Measurements from ENCODE around the gene WAPL. TPM values are rescaled to one million over a fixed set of nuclear protein-coding genes. Genes with fewer than 3 reads are reported as not detected.

WAPL gene
- polyA plus RNA-seq, 1 of the 3 experiments (the other 2 are of a cell fraction): 8.7 TPM

- TF ChIP-seq RAD21 (IDR thresholded peaks at IDR 0.05; ENCODE audit: low read length) (no peak), MXI1 (IDR thresholded peaks at IDR 0.05; ENCODE audit: low read depth, low read length) (no peak), RXRA (IDR thresholded peaks at IDR 0.05; ENCODE audit: borderline replicate concordance, low read depth) (no peak), RCOR1 (IDR thresholded peaks at IDR 0.05; ENCODE audit: low read length) (no peak), TAF1 (IDR thresholded peaks at IDR 0.05; ENCODE audit: borderline replicate concordance, low read depth, low read length) (no peak), FOSL2 (IDR thresholded peaks at IDR 0.05; ENCODE audit: borderline replicate concordance, low read depth) (no peak), RFX5 (IDR thresholded peaks at IDR 0.05; ENCODE audit: low read length) (no peak), REST (IDR thresholded peaks at IDR 0.05; ENCODE audit: low read depth, low read length) (no peak)
Observed at GRCh38 chr10:86438091-86438749, 83.4 kb downstream of the WAPL start (continued).

GRCh38 chr10:86437447-86437846 is 84.1 kb downstream of the WAPL start:
- Histone ChIP-seq H3K4me3 (ENCODE audit: low read depth in 2 of 2, low read length in 1 of 2) (no peak overlapping the region), H3K36me3 (replicated peaks in 1 of 2; ENCODE audit: control insufficient read depth in 1 of 2, insufficient read depth in 2 of 2, low read length in 1 of 2) (peaks cover 70 to 71% of the 10 kb centered on the region in 2 experiments), H3K79me2 (ENCODE audit: insufficient read depth) (peaks cover 6% of the 10 kb centered on the region; the same call in 1 of the 2 replicates), H3K4me2 (no peak overlapping the region), H4K20me1 (ENCODE audit: insufficient read depth) (0 out of 2 replicates have a peak, but pooled peaks cover 8% of the 10 kb centered on the region), H3K27ac (ENCODE audit: low read depth in 2 of 2, low read length in 1 of 2) (no peak overlapping the region), H3F3A (replicated peaks; ENCODE audit: insufficient read depth) (peaks cover 9% of the 10 kb centered on the region), H3K9me3 (no peaks in the 10 kb centered on the region), H3K27me3 (ENCODE audit: insufficient read depth) (no peaks in the 10 kb centered on the region), H3K9ac (no peak overlapping the region), H3K9me2 (no peaks in the 10 kb centered on the region), H3K4me1 (ENCODE audit: control insufficient read depth in 1 of 2, insufficient read depth in 2 of 2, low read depth in 1 of 2, low read length in 1 of 2) (no peaks in the 10 kb centered on the region), H2AFZ (ENCODE audit: low read depth) (no peak overlapping the region)
- no peak for DNase-seq
- ChIA-PET POLR2A (no interaction called here), CTCF (interaction anchor here (0.7 to 1.5 kb wide), 4 partner anchors 11 to 148 kb away, joined by 3 to 4 read pairs (median 3); no protein-coding TSS in a partner anchor)
- 81% methylated on average over 3 of the region's 3 CpGs for WGBS (ENCODE audit: low lambda C conversion rate)
- TF ChIP-seq EP300 (IDR thresholded peaks at IDR 0.05; ENCODE audit: borderline replicate concordance in 1 of 2, low read depth in 1 of 2, low read length in 1 of 2) (no peak), GATA2 (CRISPR knock-in tag; IDR thresholded peaks at IDR 0.05) (no peak), CHD2 (IDR thresholded peaks at IDR 0.05; ENCODE audit: low read length, partially characterized antibody) (no peak), SMC3 (IDR thresholded peaks at IDR 0.05; ENCODE audit: low read depth, low read length) (no peak), RFX5 (IDR thresholded peaks at IDR 0.05; ENCODE audit: low read length) (no peak), ELF1 (IDR thresholded peaks at IDR 0.05) (no peak), ZBTB33 (IDR thresholded peaks at IDR 0.05; ENCODE audit: borderline replicate concordance, low read depth) (no peak), TAF1 (IDR thresholded peaks at IDR 0.05; ENCODE audit: borderline replicate concordance, low read depth, low read length) (no peak), FOXM1 (IDR thresholded peaks at IDR 0.05; ENCODE audit: low read depth) (no peak)
